BLaER1 treated with 17β-estradiol and CSF1 and Interleukin-3, amounts not matched to agents 10 nM and 100 nM (cell line): ENCODE results near the gene PSEN2.
"Not testable (repeated sequence)": the region's sequence is repeated elsewhere in the genome, so short reads cannot be mapped to it uniquely, and the experiment has no call there.

Experiments used
- H3K27ac ChIP-seq, 11 experiments: shearing (Covaris generic); formaldehyde crosslinking; 2 replicates each; pipeline ENCODE4 v1.8.1; 2022
- H3K27me3 ChIP-seq, 11 experiments: shearing (Covaris generic); formaldehyde crosslinking; 2 replicates each; pipeline ENCODE4 v1.8.1; 2022
- H3K36me3 ChIP-seq, 11 experiments: shearing (Covaris generic); formaldehyde crosslinking; 2 replicates each; pipeline ENCODE4 v1.8.1; 2022
- H3K4me1 ChIP-seq, 10 experiments: shearing (Covaris generic); formaldehyde crosslinking; 2 replicates each; pipeline ENCODE4 v1.8.1; 2022
- H3K4me2 ChIP-seq, 11 experiments: shearing (Covaris generic); formaldehyde crosslinking; 2 replicates each; pipeline ENCODE4 v1.8.1; 2022
- H3K4me3 ChIP-seq, 10 experiments: shearing (Covaris generic); formaldehyde crosslinking; 2 replicates each; pipeline ENCODE4 v1.8.1; 2022
- H3K9ac ChIP-seq, 11 experiments: shearing (Covaris generic); formaldehyde crosslinking; 2 replicates each; pipeline ENCODE4 v1.8.1; 2022
- H3K9me3 ChIP-seq, 11 experiments: shearing (Covaris generic); formaldehyde crosslinking; replicated peaks in 1 of 11; 2 replicates each; pipeline ENCODE4 v1.8.1; 2022
- H4K20me1 ChIP-seq, 11 experiments: shearing (Covaris generic); formaldehyde crosslinking; 2 replicates each; pipeline ENCODE4 v1.8.1; 2022
- Cebpa-rat ChIP-seq, 11 experiments: shearing (Covaris generic); IDR thresholded peaks; 2 replicates each; pipeline ENCODE4 v1.8.1; 2022

PSEN2 gene

GRCh38 chr1:226827458-226827857 lies 43.0 kb upstream of the PSEN2 start:
- H4K20me1 ChIP-seq: no peaks in the 10 kb centered on the region
- peak overlapping the region in 2 of 10 experiments; percentile 9 to 38; a peak in 3 of 20 replicates for H3K4me3 ChIP-seq
- peak overlapping the region; percentile 55 to 85 (median 74); a peak in 21 of 22 replicates for H3K9ac ChIP-seq
- TF ChIP-seq Cebpa-rat (IDR thresholded peaks at IDR 0.05): no peak
- no peaks in the 10 kb centered on the region for H3K27me3 ChIP-seq
- H3K36me3 ChIP-seq: no peaks in the 10 kb centered on the region
- peaks cover 19 to 56% (median 28%) of the 10 kb centered on the region in 10 experiments for H3K4me1 ChIP-seq
- peak overlapping the region; percentile 63 to 89 (median 80) for H3K4me2 ChIP-seq
- H3K9me3 ChIP-seq: peaks cover 0 to 7% (median 2%) of the 10 kb centered on the region in 11 experiments; a peak in 12 of 22 replicates
- peak overlapping the region; percentile 60 to 90 (median 79); a peak in 21 of 22 replicates for H3K27ac ChIP-seq

DNA sequence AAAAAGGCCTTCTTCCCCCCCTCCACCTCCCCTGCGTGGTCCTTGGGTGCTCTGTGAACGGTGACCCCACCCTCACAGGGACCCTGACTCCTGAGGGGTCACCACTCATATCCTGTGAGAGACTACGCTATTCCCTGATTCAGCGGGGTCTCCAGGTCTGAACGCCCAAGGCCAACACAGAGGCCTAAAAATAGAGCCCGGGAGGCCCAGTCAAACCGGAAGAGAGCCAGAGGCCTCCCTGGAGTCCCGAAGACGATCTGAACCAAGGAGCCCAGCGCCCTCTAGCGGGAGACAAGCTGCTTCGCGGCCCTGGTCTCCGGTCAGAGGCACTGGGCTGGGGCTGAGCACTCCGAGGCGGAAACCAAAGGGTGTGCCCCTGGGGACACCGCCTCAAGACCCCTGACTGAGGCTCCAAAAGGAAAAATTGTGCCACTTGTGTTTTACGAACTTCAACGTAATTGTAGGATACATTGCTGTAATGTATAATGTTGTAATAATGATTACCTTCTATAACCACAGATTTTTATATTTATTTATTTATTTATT lies 42.4 kb upstream of the PSEN2 start:
- no peak for TF ChIP-seq Cebpa-rat (IDR thresholded peaks at IDR 0.05)
- Histone ChIP-seq H4K20me1 (no peaks in the 10 kb centered on the region), H3K4me1 (peaks cover 19 to 56% (median 28%) of the 10 kb centered on the region in 10 experiments), H3K27me3 (no peaks in the 10 kb centered on the region), H3K9me3 (peaks cover 3 to 13% (median 8%) of the 10 kb centered on the region in 11 experiments), H3K36me3 (no peaks in the 10 kb centered on the region), H3K27ac (peak overlapping the region; percentile 60 to 90 (median 79)), H3K9ac (peak overlapping the region; percentile 55 to 85 (median 74); a peak in 21 of 22 replicates), H3K4me3 (peak overlapping the region in 4 of 10 experiments; percentile 9 to 53 (median 38); a peak in 5 of 20 replicates), H3K4me2 (peak overlapping the region; percentile 63 to 89 (median 80))

DNA sequence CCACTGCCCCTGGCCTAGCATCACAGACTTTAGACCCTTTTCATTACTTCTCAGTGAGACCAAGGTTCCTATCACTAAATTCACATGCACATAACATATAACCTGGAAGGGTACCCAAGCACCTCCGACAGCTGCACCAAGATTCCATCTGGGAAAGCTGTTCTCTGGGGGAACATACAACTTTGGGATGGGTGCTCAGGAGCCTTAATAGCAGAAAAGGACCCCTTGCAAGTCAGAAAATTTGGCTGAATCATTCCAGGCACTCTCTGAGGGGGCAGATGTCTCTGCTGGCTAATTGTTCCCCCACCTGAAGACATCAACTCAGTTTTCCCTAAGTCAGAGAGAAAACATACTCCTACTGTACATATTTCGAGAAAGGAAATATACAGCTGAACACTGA lies 41.3 kb upstream of the PSEN2 start:
- Histone ChIP-seq H3K4me2 (peak overlapping the region in 4 of 11 experiments; percentile 63 to 87 (median 80); a peak in 4 of 22 replicates), H3K36me3 (peaks cover 0 to 5% (median 0%) of the 10 kb centered on the region in 11 experiments; a peak in 1 of 22 replicates), H3K27ac (no peak overlapping the region), H3K9me3 (peaks cover 13 to 23% (median 18%) of the 10 kb centered on the region in 11 experiments), H3K27me3 (no peaks in the 10 kb centered on the region), H3K9ac (no peak overlapping the region), H4K20me1 (no peaks in the 10 kb centered on the region), H3K4me3 (no peak overlapping the region), H3K4me1 (peaks cover 17 to 56% (median 27%) of the 10 kb centered on the region in 10 experiments)
- no peak for TF ChIP-seq Cebpa-rat (IDR thresholded peaks at IDR 0.05)

DNA sequence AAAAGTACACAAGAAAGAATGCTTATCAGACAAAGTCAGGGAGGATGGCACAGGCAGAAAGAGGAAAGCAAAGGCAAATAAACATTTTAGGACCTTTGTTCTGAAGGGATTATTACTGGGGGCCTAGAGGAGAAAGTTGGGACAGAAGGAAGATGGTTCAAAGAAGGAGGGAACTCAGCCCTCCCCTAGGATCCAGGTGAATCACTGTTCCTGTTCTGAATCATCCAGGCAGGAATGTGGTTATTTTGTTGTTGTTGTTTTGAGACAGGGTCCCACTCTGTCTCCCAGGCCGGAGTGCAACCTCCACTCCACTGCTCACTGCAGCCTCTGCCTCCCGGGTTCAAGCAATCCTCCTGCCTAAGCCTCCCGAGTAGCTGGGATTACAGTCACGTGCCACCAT lies 38.5 kb upstream of the PSEN2 start:
- Histone ChIP-seq H3K4me1 (peaks cover 10 to 48% (median 23%) of the 10 kb centered on the region in 10 experiments), H4K20me1 (no peaks in the 10 kb centered on the region), H3K27ac (no peak overlapping the region), H3K27me3 (no peaks in the 10 kb centered on the region), H3K36me3 (peaks cover 0 to 6% (median 0%) of the 10 kb centered on the region in 11 experiments; a peak in 1 of 22 replicates), H3K4me3 (no peak overlapping the region), H3K4me2 (no peak overlapping the region), H3K9me3 (peaks cover 24 to 47% (median 31%) of the 10 kb centered on the region in 11 experiments), H3K9ac (no peak overlapping the region)
- no peak for TF ChIP-seq Cebpa-rat (IDR thresholded peaks at IDR 0.05)

DNA sequence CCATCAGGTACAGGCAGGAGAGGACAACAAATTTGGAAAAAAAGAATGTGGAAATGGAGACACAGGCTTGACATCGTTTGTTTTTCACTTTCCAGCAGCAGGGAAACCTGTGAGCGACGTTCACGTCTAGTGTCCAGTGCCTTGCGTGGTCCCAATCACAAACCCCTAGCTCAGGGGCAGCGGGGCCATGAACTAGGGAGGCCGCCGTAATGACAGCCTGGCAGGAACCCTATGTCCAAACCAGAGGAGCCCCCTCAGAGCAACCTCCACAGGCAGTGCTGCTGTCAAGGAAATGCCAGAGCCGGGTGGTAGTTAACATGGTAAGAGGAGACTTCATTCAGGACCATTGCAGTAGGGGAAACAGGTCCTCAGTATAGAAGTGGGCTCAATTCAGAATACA lies 37.8 kb upstream of the PSEN2 start:
- peaks cover 24 to 47% (median 31%) of the 10 kb centered on the region in 11 experiments for H3K9me3 ChIP-seq
- no peak overlapping the region for H3K4me3 ChIP-seq
- no peak overlapping the region for H3K27ac ChIP-seq
- H3K4me1 ChIP-seq: peaks cover 3 to 42% (median 17%) of the 10 kb centered on the region in 10 experiments
- no peak for TF ChIP-seq Cebpa-rat (IDR thresholded peaks at IDR 0.05)
- H3K27me3 ChIP-seq: no peaks in the 10 kb centered on the region
- peaks cover 0 to 6% (median 0%) of the 10 kb centered on the region in 11 experiments; a peak in 1 of 22 replicates for H3K36me3 ChIP-seq
- H4K20me1 ChIP-seq: no peaks in the 10 kb centered on the region
- H3K4me2 ChIP-seq: no peak overlapping the region
- no peak overlapping the region for H3K9ac ChIP-seq

DNA sequence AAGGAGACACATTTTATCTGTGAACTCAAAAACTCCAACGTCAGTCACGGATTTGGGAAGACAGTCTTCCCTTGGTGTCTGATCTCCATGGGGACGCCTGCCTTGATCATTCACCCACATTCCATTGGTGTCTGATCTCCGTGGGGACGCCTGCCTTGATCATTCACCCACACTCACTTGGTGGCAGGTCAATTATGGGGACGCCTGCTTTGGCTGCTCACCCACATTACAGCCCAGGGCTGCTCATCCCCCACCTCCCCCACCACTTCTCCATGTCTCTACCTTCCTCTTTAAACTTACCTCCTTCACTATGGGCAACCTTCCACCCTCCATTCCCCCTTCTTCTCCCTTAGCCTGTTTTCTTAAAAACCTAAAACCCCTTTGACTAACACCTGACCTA lies 36.2 kb upstream of the PSEN2 start:
- not testable (repeated sequence) for H3K36me3 ChIP-seq, H3K4me3 ChIP-seq, H4K20me1 ChIP-seq, H3K9ac ChIP-seq, H3K4me2 ChIP-seq, H3K27ac ChIP-seq, H3K27me3 ChIP-seq
- Histone ChIP-seq H3K4me1 (peaks cover 0 to 26% (median 1%) of the 10 kb centered on the region in 10 experiments; a peak in 10 of 20 replicates), H3K9me3 (peaks cover 24 to 47% (median 31%) of the 10 kb centered on the region in 11 experiments)

DNA sequence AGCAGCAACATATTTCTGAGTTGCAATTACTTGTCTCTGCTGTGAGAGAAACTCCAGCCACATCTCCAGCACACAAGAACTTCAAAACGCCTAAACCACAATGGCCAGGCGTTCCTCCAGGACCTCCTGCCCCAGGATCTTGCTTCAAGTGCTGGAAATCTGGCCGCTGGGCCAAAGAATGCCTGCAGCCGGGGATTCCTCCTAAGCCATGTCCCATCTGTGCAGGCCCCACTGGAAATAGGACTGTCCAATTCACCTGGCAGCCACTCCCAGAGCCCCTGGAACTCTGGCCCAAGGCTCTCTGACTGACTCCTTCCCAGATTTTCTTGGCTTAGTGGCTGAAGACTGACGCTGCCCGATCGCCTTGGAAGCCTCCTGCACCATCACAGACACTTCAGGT lies 35.0 kb upstream of the PSEN2 start:
- not testable (repeated sequence) for H3K27me3 ChIP-seq, H3K27ac ChIP-seq, H4K20me1 ChIP-seq, H3K9ac ChIP-seq, H3K4me3 ChIP-seq, H3K4me2 ChIP-seq, H3K36me3 ChIP-seq
- H3K4me1 ChIP-seq: peaks cover 0 to 14% (median 0%) of the 10 kb centered on the region in 10 experiments; a peak in 10 of 20 replicates
- H3K9me3 ChIP-seq: peaks cover 24 to 47% (median 31%) of the 10 kb centered on the region in 11 experiments

GRCh38 chr1:226837966-226838365 lies 32.5 kb upstream of the PSEN2 start:
- not testable (repeated sequence) for H4K20me1 ChIP-seq, H3K27me3 ChIP-seq, H3K27ac ChIP-seq, H3K4me1 ChIP-seq, H3K4me3 ChIP-seq, H3K36me3 ChIP-seq, H3K4me2 ChIP-seq, H3K9ac ChIP-seq
- H3K9me3 ChIP-seq: peaks cover 20 to 35% (median 25%) of the 10 kb centered on the region in 11 experiments

GRCh38 chr1:226838456-226838855 lies 32.0 kb upstream of the PSEN2 start:
- no peaks in the 10 kb centered on the region for H3K27me3 ChIP-seq
- H3K27ac ChIP-seq: no peak overlapping the region
- no peak overlapping the region for H3K4me3 ChIP-seq
- H3K4me1 ChIP-seq: peaks cover 0 to 2% (median 0%) of the 10 kb centered on the region in 10 experiments; a peak in 1 of 20 replicates
- H3K9me3 ChIP-seq: peaks cover 15 to 30% (median 20%) of the 10 kb centered on the region in 11 experiments
- peaks cover 0 to 6% (median 0%) of the 10 kb centered on the region in 11 experiments; a peak in 1 of 22 replicates for H3K36me3 ChIP-seq
- H3K4me2 ChIP-seq: no peak overlapping the region
- no peak overlapping the region for H3K9ac ChIP-seq
- no peaks in the 10 kb centered on the region for H4K20me1 ChIP-seq
- TF ChIP-seq Cebpa-rat (IDR thresholded peaks at IDR 0.05): no peak

DNA sequence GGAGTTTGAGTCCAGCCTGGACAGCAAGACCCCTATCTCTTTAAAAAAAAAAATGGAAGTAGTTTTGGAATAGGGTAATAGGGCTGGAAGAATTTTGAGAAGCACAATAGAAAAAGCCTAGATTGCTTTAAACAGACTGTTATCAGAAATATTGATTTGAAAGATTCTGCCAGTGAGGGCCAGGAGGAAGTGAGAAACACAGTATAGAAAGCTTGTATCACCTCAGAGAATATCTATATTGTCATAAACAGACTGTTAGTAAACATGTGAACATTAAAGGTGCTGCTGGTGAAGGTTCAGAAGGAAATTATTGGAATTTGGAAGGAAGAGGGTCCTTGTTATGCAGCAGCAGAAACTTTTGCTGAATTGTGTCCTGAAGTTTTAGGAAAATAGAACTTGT lies 24.8 kb upstream of the PSEN2 start:
- Histone ChIP-seq H3K9me3 (peaks cover 0 to 16% (median 0%) of the 10 kb centered on the region in 11 experiments; a peak in 5 of 22 replicates), H3K4me1 (peaks cover 0 to 30% (median 19%) of the 10 kb centered on the region in 10 experiments; a peak in 14 of 20 replicates), H3K4me3 (no peak overlapping the region), H3K4me2 (peak overlapping the region in 4 of 11 experiments; percentile 11 to 51 (median 26); a peak in 3 of 22 replicates), H3K27me3 (no peaks in the 10 kb centered on the region), H4K20me1 (no peaks in the 10 kb centered on the region), H3K9ac (no peak overlapping the region), H3K27ac (no peak overlapping the region), H3K36me3 (no peaks in the 10 kb centered on the region)
- TF ChIP-seq Cebpa-rat (IDR thresholded peaks at IDR 0.05): no peak
